HepG2 (cell line): Measurements from ENCODE around the gene KCNAB3. TPM values are rescaled to one million over a fixed set of nuclear protein-coding genes. Genes with fewer than 3 reads are reported as not detected.

Source experiments
- ARNT ChIP-seq: fragments of 450-650 bp; IDR thresholded peaks from 2 replicates; pipeline ENCODE4 v1.6.1; 2017
- ASH2L ChIP-seq: fragments of 300-600, 200-600 bp; sonication (generic); IDR thresholded peaks from 2 replicates; pipeline ENCODE4 v1.7.0; 2017; ENCODE audit warnings: low read depth, mild to moderate bottlenecking, moderate library complexity, mixed read lengths, low read length; ENCODE audit not compliant: insufficient read length
- DNMT3B ChIP-seq: conservative IDR thresholded peaks from 2 replicates; pipeline ENCODE4 v1.6.1; 2016; ENCODE audit warnings: missing biosample characterization, control low read depth
- EP300 ChIP-seq, 3 experiments: sonication (generic) in 1 of 3; formaldehyde crosslinking in 1 of 3; IDR thresholded peaks; 2 replicates each; pipeline versions ENCODE4 v1.5.1 to v1.6.1; 2011 to 2020; ENCODE audit warnings: low read depth in 2 of 3, low read length in 2 of 3, borderline replicate concordance in 1 of 3, improper control_type of control experiment in 1 of 3, mild to moderate bottlenecking in 1 of 3, missing genetic modification reagents in 1 of 3, moderate library complexity in 1 of 3
- ERF ChIP-seq: IDR thresholded peaks from 2 replicates; pipeline ENCODE4 v1.6.1; 2018; ENCODE audit warnings: missing biosample characterization, missing genetic modification reagents
- FOXJ3 ChIP-seq: sonication (generic); formaldehyde crosslinking; IDR thresholded peaks from 2 replicates; pipeline ENCODE4 v1.4.0; 2020; ENCODE audit warnings: missing genetic modification reagents, mild to moderate bottlenecking, borderline replicate concordance
- FOXP1 ChIP-seq, 2 experiments: fragments of 450-650 bp in 1 of 2; IDR thresholded peaks; 2 replicates each; pipeline ENCODE4 v1.6.1; 2017 to 2018; ENCODE audit warnings: antibody characterized with exemption in 1 of 2
- GTF3A ChIP-seq: sonication (generic); formaldehyde crosslinking; conservative IDR thresholded peaks from 2 replicates; pipeline ENCODE4 v1.4.0; 2020; ENCODE audit warnings: mild to moderate bottlenecking, missing genetic modification reagents
- KDM1A ChIP-seq: IDR thresholded peaks from 2 replicates; pipeline ENCODE4 v1.6.1; 2016; ENCODE audit warnings: missing compliant biosample characterization
- LCORL ChIP-seq, 2 experiments: fragments of 450-650 bp in 1 of 2; sonication (generic) in 1 of 2; formaldehyde crosslinking in 1 of 2; IDR thresholded peaks; 2 replicates each; pipeline versions ENCODE4 v1.5.0 to v1.6.1; 2017 to 2020; ENCODE audit warnings: antibody characterized with exemption in 1 of 2, missing genetic modification reagents in 1 of 2
- NFE2 ChIP-seq: sonication (generic); formaldehyde crosslinking; IDR thresholded peaks from 2 replicates; pipeline ENCODE4 v1.4.0; 2020; ENCODE audit warnings: missing genetic modification reagents
- NRL ChIP-seq: sonication (generic); formaldehyde crosslinking; IDR thresholded peaks from 2 replicates; pipeline ENCODE4 v1.5.0; 2020; ENCODE audit warnings: missing genetic modification reagents, mild to moderate bottlenecking, moderate library complexity, borderline replicate concordance
- POLR2A ChIP-seq, 2 experiments: IDR thresholded peaks; 2 replicates each; pipeline ENCODE4 v1.6.1; 2011; ENCODE audit warnings: low read depth in 2 of 2, low read length in 2 of 2, mild to moderate bottlenecking in 1 of 2, moderate library complexity in 1 of 2; ENCODE audit not compliant: insufficient read depth in 1 of 2
- PTBP1 ChIP-seq: fragments of 200-400 bp; formaldehyde crosslinking; IDR thresholded peaks from 2 replicates; pipeline ENCODE4 v1.6.1; 2018; ENCODE audit warnings: low read length, low read depth; ENCODE audit not compliant: poor library complexity, severe bottlenecking
- SCMH1 ChIP-seq: sonication (generic); formaldehyde crosslinking; IDR thresholded peaks from 2 replicates; pipeline ENCODE4 v1.9.0; 2021; ENCODE audit warnings: missing genetic modification reagents, mild to moderate bottlenecking, borderline replicate concordance
- SNAI1 ChIP-seq: sonication (generic); formaldehyde crosslinking; IDR thresholded peaks from 2 replicates; pipeline ENCODE4 v1.5.0; 2020; ENCODE audit warnings: mild to moderate bottlenecking, missing genetic modification reagents, borderline replicate concordance
- SRSF1 ChIP-seq: fragments of 200-400 bp; formaldehyde crosslinking; optimal IDR thresholded peaks from 2 replicates; pipeline ENCODE3; 2017; ENCODE audit warnings: mild to moderate bottlenecking, low read depth, low read length, moderate library complexity
- TBL1XR1 ChIP-seq: fragments of 150-350 bp; IDR thresholded peaks from 2 replicates; pipeline ENCODE4 v1.6.1; 2014; ENCODE audit warnings: borderline replicate concordance, low read length; ENCODE audit not compliant: partially characterized antibody
- ZBTB25 ChIP-seq: IDR thresholded peaks from 2 replicates; pipeline ENCODE4 v1.6.1; 2018; ENCODE audit warnings: missing genetic modification reagents
- ZFP90 ChIP-seq: sonication (generic); formaldehyde crosslinking; IDR thresholded peaks from 2 replicates; pipeline ENCODE4 v1.8.0; 2022; ENCODE audit warnings: missing genetic modification reagents, mild to moderate bottlenecking, inconsistent platforms, borderline replicate concordance
- ZNF20 ChIP-seq: sonication (generic); formaldehyde crosslinking; IDR thresholded peaks from 2 replicates; pipeline ENCODE4 v1.4.0; 2020; ENCODE audit warnings: mild to moderate bottlenecking, moderate library complexity, missing genetic modification reagents
- ZNF331 ChIP-seq: sonication (generic); formaldehyde crosslinking; IDR thresholded peaks from 2 replicates; pipeline ENCODE4 v1.4.0; 2020; ENCODE audit warnings: missing genetic modification reagents
- ZNF354B ChIP-seq: sonication (generic); formaldehyde crosslinking; IDR thresholded peaks from 2 replicates; pipeline ENCODE4 v1.8.0; 2022; ENCODE audit warnings: mild to moderate bottlenecking, missing genetic modification reagents
- ZNF550 ChIP-seq: sonication (generic); formaldehyde crosslinking; IDR thresholded peaks from 2 replicates; pipeline ENCODE4 v1.4.0; 2020; ENCODE audit warnings: mild to moderate bottlenecking, missing genetic modification reagents, borderline replicate concordance
- ZNF883 ChIP-seq: sonication (generic); formaldehyde crosslinking; IDR thresholded peaks from 2 replicates; pipeline ENCODE4 v1.5.1; 2020; ENCODE audit warnings: mild to moderate bottlenecking, missing genetic modification reagents; ENCODE audit errors: not compliant biosample characterization
- polyA plus RNA-seq, 8 experiments: library from polyadenylated mRNA; depleted of rRNA in 3 of 8; stranded (reverse) in 7 of 8; unstranded in 1 of 8; fragments of >200 nt; fragmentation: Illumina TruSeq in 4 of 8; extraction: Trizol in 4 of 8; gene quantifications; 2 replicates each; pipeline versions ENCODE4 v1.2.1 to v1.2.3, GENCODE V29; 2011 to 2016; ENCODE audit warnings: low read depth in 4 of 8, missing spikeins in 1 of 8, mixed read lengths in 1 of 8; ENCODE audit not compliant: insufficient read depth in 1 of 8
- total RNA-seq, 5 experiments: library from RNA; depleted of rRNA; stranded (reverse); fragments of >200 nt; fragmentation: Illumina TruSeq; extraction: Trizol; gene quantifications; 2 replicates each; pipeline ENCODE4 v1.2.3, GENCODE V29; 2016; ENCODE audit warnings: low read depth in 1 of 5
- TF ChIP-seq, protein P1 (sequence below): sonication (generic); formaldehyde crosslinking; IDR thresholded peaks from 2 replicates; pipeline ENCODE4 v1.5.0; 2020; ENCODE audit warnings: mild to moderate bottlenecking, missing genetic modification reagents
- TF ChIP-seq, protein P2 (sequence below): sonication (generic); formaldehyde crosslinking; IDR thresholded peaks from 2 replicates; pipeline ENCODE4 v1.8.1; 2023; ENCODE audit warnings: missing genetic modification reagents, inconsistent platforms, borderline replicate concordance

KCNAB3 gene
- total and polyA plus RNA-seq, 2 of the 13 experiments (the other 11 are each of a cell fraction or from before 2014, with no cell fraction given) = 0.29 to 0.88 TPM

- TF ChIP-seq ZBTB25 (CRISPR knock-in tag) (peak; percentile 31; the same call in 1 of the 2 replicates), PTBP1 (no peak), ZFP90 (CRISPR knock-in tag) (peak; percentile 52; the same call in 1 of the 2 replicates), ZNF20 (CRISPR knock-in tag) (no peak), NRL (CRISPR knock-in tag) (peak; percentile 71; the same call in 1 of the 2 replicates), ERF (CRISPR knock-in tag) (peak; percentile 84), SNAI1 (CRISPR knock-in tag) (no peak), POLR2A (IDR thresholded peaks at IDR 0.05; ENCODE audit: insufficient read depth in 1 of 2, low read depth in 2 of 2, low read length in 2 of 2) (peak; percentile 50 to 76), EP300 (IDR thresholded peaks at IDR 0.05; ENCODE audit: low read depth in 2 of 2, low read length in 2 of 2) (0 out of 4 replicates have a peak, but pooled peaks of 1 of the 2 experiments have one; percentile 24), EP300 (CRISPR knock-in tag; IDR thresholded peaks at IDR 0.05; ENCODE audit: borderline replicate concordance) (no peak), ARNT (no peak), NFE2 (CRISPR knock-in tag) (no peak), KDM1A (no peak), ZNF354B (CRISPR knock-in tag) (no peak), LCORL (IDR thresholded peaks at IDR 0.05) (no peak), LCORL (CRISPR knock-in tag; IDR thresholded peaks at IDR 0.05) (peak; percentile 24; the same call in 1 of the 2 replicates), FOXP1 (IDR thresholded peaks at IDR 0.05) (no peak), FOXP1 (CRISPR knock-in tag; IDR thresholded peaks at IDR 0.05) (no peak), ASH2L (peak; percentile 63), GTF3A (0 out of 2 replicates have a peak, but pooled peaks have one; percentile 55), ZNF883 (CRISPR knock-in tag) (peak; percentile 66), FOXJ3 (CRISPR knock-in tag) (no peak), TBL1XR1 (no peak), SCMH1 (CRISPR knock-in tag) (no peak), ZNF550 (CRISPR knock-in tag) (no peak), SRSF1 (no peak), DNMT3B (CRISPR knock-in tag) (no peak), ZNF331 (CRISPR knock-in tag) (no peak)
- TF ChIP-seq, protein P1, sequence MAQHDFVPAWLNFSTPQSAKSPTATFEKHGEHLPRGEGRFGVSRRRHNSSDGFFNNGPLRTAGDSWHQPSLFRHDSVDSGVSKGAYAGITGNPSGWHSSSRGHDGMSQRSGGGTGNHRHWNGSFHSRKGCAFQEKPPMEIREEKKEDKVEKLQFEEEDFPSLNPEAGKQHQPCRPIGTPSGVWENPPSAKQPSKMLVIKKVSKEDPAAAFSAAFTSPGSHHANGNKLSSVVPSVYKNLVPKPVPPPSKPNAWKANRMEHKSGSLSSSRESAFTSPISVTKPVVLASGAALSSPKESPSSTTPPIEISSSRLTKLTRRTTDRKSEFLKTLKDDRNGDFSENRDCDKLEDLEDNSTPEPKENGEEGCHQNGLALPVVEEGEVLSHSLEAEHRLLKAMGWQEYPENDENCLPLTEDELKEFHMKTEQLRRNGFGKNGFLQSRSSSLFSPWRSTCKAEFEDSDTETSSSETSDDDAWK (CRISPR knock-in tag) = no peak
- TF ChIP-seq, protein P2, sequence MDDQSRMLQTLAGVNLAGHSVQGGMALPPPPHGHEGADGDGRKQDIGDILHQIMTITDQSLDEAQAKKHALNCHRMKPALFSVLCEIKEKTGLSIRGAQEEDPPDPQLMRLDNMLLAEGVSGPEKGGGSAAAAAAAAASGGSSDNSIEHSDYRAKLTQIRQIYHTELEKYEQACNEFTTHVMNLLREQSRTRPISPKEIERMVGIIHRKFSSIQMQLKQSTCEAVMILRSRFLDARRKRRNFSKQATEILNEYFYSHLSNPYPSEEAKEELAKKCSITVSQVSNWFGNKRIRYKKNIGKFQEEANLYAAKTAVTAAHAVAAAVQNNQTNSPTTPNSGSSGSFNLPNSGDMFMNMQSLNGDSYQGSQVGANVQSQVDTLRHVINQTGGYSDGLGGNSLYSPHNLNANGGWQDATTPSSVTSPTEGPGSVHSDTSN (CRISPR knock-in tag) = no peak
These were observed 2.2 kb upstream of the KCNAB3 start, which contains the start of the genes CNTROB and TRAPPC1 (continued) for GRCh38 chr17:7931709-7932482.
